ENCODE data around the gene CASZ1.

Gene CASZ1

GRCh38 chr1:10682108-10682445, 114.4 kb downstream of the CASZ1 start:
- TF ChIP-seq POLR2A (IDR thresholded peaks at IDR 0.05; ENCODE audit: low read depth, low read length), result no peak
- no peak for TF ChIP-seq POLR2AphosphoS5 (IDR thresholded peaks at IDR 0.05; ENCODE audit: low read depth, low read length)
- no peak for TF ChIP-seq PAX5 (IDR thresholded peaks at IDR 0.05; ENCODE audit: insufficient read depth, low read length, severe bottlenecking)
- TF ChIP-seq POU2F2 (IDR thresholded peaks at IDR 0.05; ENCODE audit: low read depth, low read length), result no peak
- no peak for TF ChIP-seq TAF1 (IDR thresholded peaks at IDR 0.05; ENCODE audit: low read depth, low read length)
- no peak for TF ChIP-seq SPI1 (IDR thresholded peaks at IDR 0.05; ENCODE audit: low read depth, low read length)
- FAIRE-seq, result no peak
- DNase-seq (ENCODE audit: insufficient read length, low spot score), result no peak

GRCh38 chr1:10681296-10682107, 114.9 kb downstream of the CASZ1 start:
- no peak for FAIRE-seq
- no peak for TF ChIP-seq SPI1 (IDR thresholded peaks at IDR 0.05; ENCODE audit: low read depth, low read length)
- no peak for TF ChIP-seq POU2F2 (IDR thresholded peaks at IDR 0.05; ENCODE audit: low read depth, low read length)
- no peak for TF ChIP-seq TAF1 (IDR thresholded peaks at IDR 0.05; ENCODE audit: low read depth, low read length)
- TF ChIP-seq POLR2AphosphoS5 (IDR thresholded peaks at IDR 0.05; ENCODE audit: low read depth, low read length), result no peak
- no peak for TF ChIP-seq POLR2A (IDR thresholded peaks at IDR 0.05; ENCODE audit: low read depth, low read length)
- TF ChIP-seq PAX5 (IDR thresholded peaks at IDR 0.05; ENCODE audit: insufficient read depth, low read length, severe bottlenecking), result no peak
- no peak for DNase-seq (ENCODE audit: insufficient read length, low spot score)

GRCh38 chr1:10680487-10680886, 116.0 kb downstream of the CASZ1 start:
- no peak for DNase-seq (ENCODE audit: insufficient read length, low spot score)
- TF ChIP-seq PAX5 (IDR thresholded peaks at IDR 0.05; ENCODE audit: insufficient read depth, low read length, severe bottlenecking) (no peak), SPI1 (IDR thresholded peaks at IDR 0.05; ENCODE audit: low read depth, low read length) (no peak), TAF1 (IDR thresholded peaks at IDR 0.05; ENCODE audit: low read depth, low read length) (no peak), POLR2A (IDR thresholded peaks at IDR 0.05; ENCODE audit: low read depth, low read length) (no peak), POLR2AphosphoS5 (IDR thresholded peaks at IDR 0.05; ENCODE audit: low read depth, low read length) (no peak), POU2F2 (IDR thresholded peaks at IDR 0.05; ENCODE audit: low read depth, low read length) (no peak)
- no peak for FAIRE-seq

GRCh38 chr1:10679496-10680220, 116.8 kb downstream of the CASZ1 start:
- DNase-seq (ENCODE audit: insufficient read length, low spot score) (no peak), FAIRE-seq (no peak)
- no peak for TF ChIP-seq POU2F2 (IDR thresholded peaks at IDR 0.05; ENCODE audit: low read depth, low read length)
- TF ChIP-seq POLR2A (IDR thresholded peaks at IDR 0.05; ENCODE audit: low read depth, low read length), result no peak
- TF ChIP-seq PAX5 (IDR thresholded peaks at IDR 0.05; ENCODE audit: insufficient read depth, low read length, severe bottlenecking), result no peak
- TF ChIP-seq SPI1 (IDR thresholded peaks at IDR 0.05; ENCODE audit: low read depth, low read length), result no peak
- TF ChIP-seq TAF1 (IDR thresholded peaks at IDR 0.05; ENCODE audit: low read depth, low read length), result no peak
- TF ChIP-seq POLR2AphosphoS5 (IDR thresholded peaks at IDR 0.05; ENCODE audit: low read depth, low read length), result no peak

GRCh38 chr1:10678852-10679251, 117.6 kb downstream of the CASZ1 start:
- no peak for DNase-seq (ENCODE audit: insufficient read length, low spot score)
- no peak for FAIRE-seq

GRCh38 chr1:10678402-10678801, 118.0 kb downstream of the CASZ1 start:
- FAIRE-seq (no peak), DNase-seq (ENCODE audit: insufficient read length, low spot score) (no peak)
- no peak for TF ChIP-seq POLR2AphosphoS5 (IDR thresholded peaks at IDR 0.05; ENCODE audit: low read depth, low read length)
- no peak for TF ChIP-seq TAF1 (IDR thresholded peaks at IDR 0.05; ENCODE audit: low read depth, low read length)
- TF ChIP-seq POLR2A (IDR thresholded peaks at IDR 0.05; ENCODE audit: low read depth, low read length), result no peak
- no peak for TF ChIP-seq SPI1 (IDR thresholded peaks at IDR 0.05; ENCODE audit: low read depth, low read length)
- no peak for TF ChIP-seq POU2F2 (IDR thresholded peaks at IDR 0.05; ENCODE audit: low read depth, low read length)
- TF ChIP-seq PAX5 (IDR thresholded peaks at IDR 0.05; ENCODE audit: insufficient read depth, low read length, severe bottlenecking), result no peak

More at GRCh38 chr1:10678852-10679251, 117.6 kb downstream of the CASZ1 start:
- TF ChIP-seq POLR2A (IDR thresholded peaks at IDR 0.05; ENCODE audit: low read depth, low read length) (no peak), POU2F2 (IDR thresholded peaks at IDR 0.05; ENCODE audit: low read depth, low read length) (no peak), PAX5 (IDR thresholded peaks at IDR 0.05; ENCODE audit: insufficient read depth, low read length, severe bottlenecking) (no peak), SPI1 (IDR thresholded peaks at IDR 0.05; ENCODE audit: low read depth, low read length) (no peak)

GRCh38 chr1:10677491-10678391, 118.7 kb downstream of the CASZ1 start:
- DNase-seq (ENCODE audit: insufficient read length, low spot score), result no peak
- no peak for FAIRE-seq
- no peak for TF ChIP-seq TAF1 (IDR thresholded peaks at IDR 0.05; ENCODE audit: low read depth, low read length)
- TF ChIP-seq POU2F2 (IDR thresholded peaks at IDR 0.05; ENCODE audit: low read depth, low read length), result no peak
- TF ChIP-seq SPI1 (IDR thresholded peaks at IDR 0.05; ENCODE audit: low read depth, low read length), result no peak
- no peak for TF ChIP-seq POLR2AphosphoS5 (IDR thresholded peaks at IDR 0.05; ENCODE audit: low read depth, low read length)
- TF ChIP-seq PAX5 (IDR thresholded peaks at IDR 0.05; ENCODE audit: insufficient read depth, low read length, severe bottlenecking), result no peak
- TF ChIP-seq POLR2A (IDR thresholded peaks at IDR 0.05; ENCODE audit: low read depth, low read length), result no peak

GRCh38 chr1:10676963-10677362, 119.5 kb downstream of the CASZ1 start:
- no peak for TF ChIP-seq TAF1 (IDR thresholded peaks at IDR 0.05; ENCODE audit: low read depth, low read length)
- no peak for TF ChIP-seq POLR2AphosphoS5 (IDR thresholded peaks at IDR 0.05; ENCODE audit: low read depth, low read length)
- no peak for TF ChIP-seq POU2F2 (IDR thresholded peaks at IDR 0.05; ENCODE audit: low read depth, low read length)
- no peak for TF ChIP-seq SPI1 (IDR thresholded peaks at IDR 0.05; ENCODE audit: low read depth, low read length)
- TF ChIP-seq POLR2A (IDR thresholded peaks at IDR 0.05; ENCODE audit: low read depth, low read length), result no peak
- no peak for TF ChIP-seq PAX5 (IDR thresholded peaks at IDR 0.05; ENCODE audit: insufficient read depth, low read length, severe bottlenecking)
- no peak for FAIRE-seq

More at GRCh38 chr1:10676963-10677362, 119.5 kb downstream of the CASZ1 start:
- no peak for DNase-seq (ENCODE audit: insufficient read length, low spot score)
